HG02763 (cell line): ENCODE data around the gene CDR2L.
"Not testable (repeated sequence)": the region's sequence is repeated elsewhere in the genome, so short reads cannot be mapped to it uniquely, and the experiment has no call there.

ENCODE experiments used
- ATAC-seq: cut with Tn5 transposase; IDR thresholded peaks from one replicate; pipeline ENCODE4 v1.9.1; 2021; ENCODE audit warnings: mild to moderate bottlenecking, moderate library complexity; ENCODE audit not compliant: unreplicated experiment

Gene CDR2L

GRCh38 chr17:74979408-74980146 is 7.9 kb upstream of the CDR2L start:
- no peak for ATAC-seq

GRCh38 chr17:74981318-74981978 is 6.0 kb upstream of the CDR2L start:
- no peak for ATAC-seq

GRCh38 chr17:74981979-74982662 is 5.3 kb upstream of the CDR2L start:
- no peak for ATAC-seq

- not testable (repeated sequence) for ATAC-seq
Measured at GRCh38 chr17:74982663-74983313, 4.6 kb upstream of the CDR2L start.

- no peak for ATAC-seq
Measured at GRCh38 chr17:74986206-74986576, 1.2 kb upstream of the CDR2L start.

- ATAC-seq = peak; percentile 24
Measured at GRCh38 chr17:74987909-74988711, 678 bp downstream of the CDR2L start.

GRCh38 chr17:74990581-74991105 is 3.2 kb downstream of the CDR2L start:
- ATAC-seq = no peak

- no peak for ATAC-seq
Measured at GRCh38 chr17:74992223-74992622, 4.8 kb downstream of the CDR2L start.

- ATAC-seq = no peak
Measured at GRCh38 chr17:74994440-74994839, 7.0 kb downstream of the CDR2L start.

- ATAC-seq = no peak
Measured at GRCh38 chr17:74995847-74996246, 8.4 kb downstream of the CDR2L start.

- no peak for ATAC-seq
Measured at GRCh38 chr17:74998783-74999182, 11.4 kb downstream of the CDR2L start.

GRCh38 chr17:74999523-74999922 is 12.1 kb downstream of the CDR2L start:
- ATAC-seq = no peak

GRCh38 chr17:75001915-75002843 is 14.7 kb downstream of the CDR2L start:
- no peak for ATAC-seq

GRCh38 chr17:75003070-75003956 is 15.9 kb downstream of the CDR2L start:
- no peak for ATAC-seq

- no peak for ATAC-seq
Measured at GRCh38 chr17:75003957-75004355, 16.5 kb downstream of the CDR2L start.

GRCh38 chr17:75004371-75004770 is 16.9 kb downstream of the CDR2L start:
- ATAC-seq = no peak

GRCh38 chr17:75005291-75005690 is 17.9 kb downstream of the CDR2L start:
- ATAC-seq = no peak

- ATAC-seq = not testable (repeated sequence)
Measured at GRCh38 chr17:75006084-75006483, 18.7 kb downstream of the CDR2L start.
